ENCODE data around the gene CARD10. TPM values are rescaled to one million over a fixed set of nuclear protein-coding genes. Genes with fewer than 3 reads are reported as not detected.

CARD10 gene
- total RNA-seq, 1 experiment from 2014 or later: 17.7 TPM

DNA sequence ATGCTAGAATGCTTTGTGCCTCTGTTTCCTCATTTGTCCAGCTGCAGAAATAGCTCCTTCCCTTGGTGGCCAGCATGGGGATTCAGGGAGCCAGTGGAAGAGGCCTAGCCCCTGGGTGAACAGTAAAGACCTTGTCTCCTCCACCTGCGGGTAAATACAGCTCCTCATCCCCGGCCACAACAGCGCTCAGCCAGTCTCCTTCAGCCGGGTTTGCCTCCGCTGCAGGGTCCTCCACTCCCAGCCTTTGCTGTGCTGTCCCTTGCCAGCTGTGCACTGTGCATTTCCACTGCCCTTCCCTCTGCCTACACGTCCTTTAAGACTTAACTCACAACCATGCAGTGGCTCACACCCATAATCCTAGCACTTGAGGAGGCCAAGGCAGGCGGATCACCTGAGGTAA lies 39.6 kb upstream of the CARD10 start:
- Mint-ChIP-seq H3K4me1 (peaks cover 44 to 51% of the 10 kb centered on the region in 2 experiments), H3K4me3 (peak overlapping the region in 1 of 2 experiments; percentile 41; a peak in 1 of 5 replicates), H3K27ac (no peak overlapping the region), H3K27me3 (ENCODE audit: low read depth) (peaks cover 63% of the 10 kb centered on the region), H3K9me3 (no peaks in the 10 kb centered on the region; a peak in 1 of 5 replicates), H3K36me3 (ENCODE audit: insufficient read depth in 1 of 3, low read depth in 3 of 3) (peaks cover 0 to 2% (median 0%) of the 10 kb centered on the region in 3 experiments; a peak in 1 of 7 replicates)
- Histone ChIP-seq H2BK120ac (ENCODE audit: low read depth, low read length, poor library complexity, severe bottlenecking) (no peak overlapping the region), H3K4me2 (ENCODE audit: insufficient read depth, insufficient read length, low read length) (no peak overlapping the region), H3K27ac (ENCODE audit: insufficient read length, low read depth, low read length) (no peak overlapping the region), H3K4ac (ENCODE audit: low read depth, low read length) (no peak overlapping the region), H2BK15ac (ENCODE audit: low read depth, low read length) (no peak overlapping the region), H2BK5ac (ENCODE audit: insufficient read length, low read length) (no peak overlapping the region), H3K9ac (ENCODE audit: extremely low read depth, insufficient read length, low read length) (no peak overlapping the region), H3K14ac (ENCODE audit: insufficient read depth, low read length) (no peak overlapping the region), H3K4me1 (ENCODE audit: insufficient read depth, low read length) (peaks cover 7% of the 10 kb centered on the region; the same call in 1 of the 2 replicates), H3K23ac (ENCODE audit: insufficient read length, low read depth, low read length) (no peak overlapping the region), H2AFZ (ENCODE audit: low read length) (no peak overlapping the region), H3K79me2 (ENCODE audit: insufficient read depth, low read length) (no peaks in the 10 kb centered on the region; the same call in 1 of the 2 replicates), H2BK20ac (ENCODE audit: low read depth, low read length, poor library complexity, severe bottlenecking) (no peak overlapping the region), H4K8ac (replicated peaks; ENCODE audit: insufficient read length, low read depth, low read length) (no peak overlapping the region), H4K91ac (ENCODE audit: insufficient read length, low read depth, low read length) (no peak overlapping the region), H3T11ph (ENCODE audit: low read length) (no peak overlapping the region), H3K9me3 (ENCODE audit: control insufficient read depth, low read depth, low read length) (no peaks in the 10 kb centered on the region), H2AK5ac (ENCODE audit: insufficient read length, low read length) (no peak overlapping the region), H3K18ac (ENCODE audit: insufficient read length, low read depth, low read length) (no peak overlapping the region), H2BK12ac (ENCODE audit: insufficient read length, low read depth, low read length) (no peak overlapping the region), H3K27me3 (ENCODE audit: insufficient read depth, low read length) (peaks cover 3% of the 10 kb centered on the region; the same call in 1 of the 2 replicates), H4K5ac (ENCODE audit: insufficient read length, low read depth, low read length) (no peak overlapping the region), H3K79me1 (ENCODE audit: insufficient read depth, low read depth, low read length, poor library complexity, severe bottlenecking) (no peaks in the 10 kb centered on the region), H3K56ac (ENCODE audit: insufficient read length, low read depth, low read length) (no peak overlapping the region), H4K20me1 (ENCODE audit: control insufficient read depth, insufficient read depth, insufficient read length) (no peaks in the 10 kb centered on the region), H3K23me2 (ENCODE audit: insufficient read length, low read depth, low read length, poor library complexity, severe bottlenecking) (peaks cover 13% of the 10 kb centered on the region)
- no CpG with 5 or more reads among the region's 7 CpGs for WGBS (ENCODE audit: extremely low coverage, insufficient read length, low lambda C conversion rate)
- TF ChIP-seq CTCF (conservative IDR thresholded peaks at IDR 0.05): no peak
- peak; percentile 27 for DNase-seq
